Measurements from ENCODE around the gene SLC37A1. TPM values are rescaled to one million over a fixed set of nuclear protein-coding genes. Genes with fewer than 3 reads are reported as not detected.

SLC37A1 gene
- total RNA-seq, 2 experiments from 2014 or later: 12.8 to 14.9 TPM

DNA sequence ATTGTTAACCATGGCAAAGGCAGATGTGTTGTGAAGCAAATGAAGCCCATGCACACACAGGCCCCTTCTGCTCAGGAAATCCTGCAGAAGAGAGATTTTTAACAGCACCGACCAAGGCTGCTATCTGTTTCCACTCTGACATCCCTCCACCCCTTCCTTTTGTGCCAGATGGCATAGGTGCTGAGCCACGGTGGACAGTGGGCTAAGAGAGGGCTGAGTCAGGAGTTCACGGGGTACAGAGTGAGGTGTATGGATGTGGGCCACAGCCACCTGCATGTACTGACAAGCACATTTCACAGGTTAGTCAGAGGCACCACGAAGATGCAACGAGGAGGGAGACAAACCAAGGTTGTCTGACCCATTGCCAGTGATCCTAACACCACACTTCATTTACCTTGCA, 27.1 kb upstream of the SLC37A1 start:
- no peaks in the 10 kb centered on the region for H3K9me3 Mint-ChIP-seq
- DNase-seq (no peak), ATAC-seq (peak; percentile 51)
- H3K27ac Mint-ChIP-seq: no peak overlapping the region
- TF ChIP-seq, protein P1, sequence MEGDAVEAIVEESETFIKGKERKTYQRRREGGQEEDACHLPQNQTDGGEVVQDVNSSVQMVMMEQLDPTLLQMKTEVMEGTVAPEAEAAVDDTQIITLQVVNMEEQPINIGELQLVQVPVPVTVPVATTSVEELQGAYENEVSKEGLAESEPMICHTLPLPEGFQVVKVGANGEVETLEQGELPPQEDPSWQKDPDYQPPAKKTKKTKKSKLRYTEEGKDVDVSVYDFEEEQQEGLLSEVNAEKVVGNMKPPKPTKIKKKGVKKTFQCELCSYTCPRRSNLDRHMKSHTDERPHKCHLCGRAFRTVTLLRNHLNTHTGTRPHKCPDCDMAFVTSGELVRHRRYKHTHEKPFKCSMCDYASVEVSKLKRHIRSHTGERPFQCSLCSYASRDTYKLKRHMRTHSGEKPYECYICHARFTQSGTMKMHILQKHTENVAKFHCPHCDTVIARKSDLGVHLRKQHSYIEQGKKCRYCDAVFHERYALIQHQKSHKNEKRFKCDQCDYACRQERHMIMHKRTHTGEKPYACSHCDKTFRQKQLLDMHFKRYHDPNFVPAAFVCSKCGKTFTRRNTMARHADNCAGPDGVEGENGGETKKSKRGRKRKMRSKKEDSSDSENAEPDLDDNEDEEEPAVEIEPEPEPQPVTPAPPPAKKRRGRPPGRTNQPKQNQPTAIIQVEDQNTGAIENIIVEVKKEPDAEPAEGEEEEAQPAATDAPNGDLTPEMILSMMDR (IDR thresholded peaks at IDR 0.05): no peak
- H3K27me3 Mint-ChIP-seq: peaks cover 6% of the 10 kb centered on the region
- H3K4me3 Mint-ChIP-seq: no peak overlapping the region
- ChIA-PET CTCF (interaction anchor here (1.2 kb wide), 1 partner anchor 19 kb away, joined by 4 read pairs; no protein-coding TSS in a partner anchor), POLR2A (no interaction called here)
- H3K4me1 Mint-ChIP-seq (ENCODE audit: low read depth): no peaks in the 10 kb centered on the region
- intact Hi-C loops (cut with micrococcal nuclease): no loop called here
- H3K36me3 Mint-ChIP-seq (ENCODE audit: low read depth): no peaks in the 10 kb centered on the region

GRCh38 chr21:42489006-42489563, 24.6 kb upstream of the SLC37A1 start:
- no peaks in the 10 kb centered on the region for H3K36me3 Mint-ChIP-seq (ENCODE audit: low read depth)
- peaks cover 6% of the 10 kb centered on the region for H3K27me3 Mint-ChIP-seq
- no peaks in the 10 kb centered on the region for H3K4me1 Mint-ChIP-seq (ENCODE audit: low read depth)
- POLR2A ChIA-PET: interaction anchor here (0.7 kb wide), 1 partner anchor 77 kb away, joined by 3 read pairs; no protein-coding TSS in a partner anchor
- no peak overlapping the region for H3K27ac Mint-ChIP-seq
- TF ChIP-seq, protein P1 (IDR thresholded peaks at IDR 0.05): no peak
- intact Hi-C loops (cut with micrococcal nuclease): no loop called here
- DNase-seq: no peak
- no peak for ATAC-seq
- CTCF ChIA-PET: no interaction called here
- H3K4me3 Mint-ChIP-seq: no peak overlapping the region
- H3K9me3 Mint-ChIP-seq: no peaks in the 10 kb centered on the region

- H3K4me3 Mint-ChIP-seq: no peak overlapping the region
- intact Hi-C loops (cut with micrococcal nuclease): no loop called here
- H3K4me1 Mint-ChIP-seq (ENCODE audit: low read depth): no peaks in the 10 kb centered on the region
- CTCF ChIA-PET: interaction anchor here (1.1 kb wide), 1 partner anchor 153 kb away, joined by 5 read pairs; no protein-coding TSS in a partner anchor
- no peak for DNase-seq
- TF ChIP-seq, protein P1 (IDR thresholded peaks at IDR 0.05): no peak
- H3K9me3 Mint-ChIP-seq: no peaks in the 10 kb centered on the region
- POLR2A ChIA-PET: no interaction called here
- no peak overlapping the region for H3K27ac Mint-ChIP-seq
- no peak for ATAC-seq
- H3K36me3 Mint-ChIP-seq (ENCODE audit: low read depth): no peaks in the 10 kb centered on the region
- peaks cover 6% of the 10 kb centered on the region for H3K27me3 Mint-ChIP-seq
These were observed 23.7 kb upstream of the SLC37A1 start for GRCh38 chr21:42489991-42490390.

DNA sequence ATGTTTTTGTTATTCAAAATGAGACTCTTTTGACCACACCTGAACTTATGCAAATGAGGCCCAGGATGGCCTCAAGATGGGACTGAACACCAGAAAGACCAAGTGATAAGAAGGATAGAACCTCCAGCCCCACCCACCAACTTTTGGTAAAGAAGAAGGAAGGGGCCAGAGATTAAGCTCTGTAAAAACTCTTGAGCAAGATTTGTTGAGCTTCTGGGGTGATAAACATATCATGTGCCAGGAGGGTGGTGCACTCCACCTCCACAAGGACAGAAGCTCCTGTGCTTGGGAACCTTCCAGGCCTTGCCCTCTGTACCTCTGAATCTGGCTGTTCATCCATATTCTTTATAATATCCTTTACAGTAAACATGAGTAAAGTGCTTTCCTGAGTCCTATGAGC, 22.9 kb upstream of the SLC37A1 start:
- Mint-ChIP-seq H3K27ac (no peak overlapping the region), H3K4me3 (no peak overlapping the region), H3K9me3 (no peaks in the 10 kb centered on the region), H3K36me3 (ENCODE audit: low read depth) (no peaks in the 10 kb centered on the region), H3K27me3 (peaks cover 6% of the 10 kb centered on the region), H3K4me1 (ENCODE audit: low read depth) (peaks cover 3% of the 10 kb centered on the region)
- TF ChIP-seq, protein P1 (IDR thresholded peaks at IDR 0.05): no peak
- POLR2A ChIA-PET: interaction anchor here (1.5 kb wide), 1 partner anchor 32 kb away, joined by 3 read pairs; no protein-coding TSS in a partner anchor
- ATAC-seq: no peak
- CTCF ChIA-PET: interaction anchor here (1.1 kb wide), 1 partner anchor 154 kb away, joined by 5 read pairs; no protein-coding TSS in a partner anchor
- DNase-seq: no peak
- intact Hi-C loops (cut with micrococcal nuclease): no loop called here

GRCh38 chr21:42491328-42491727, 22.3 kb upstream of the SLC37A1 start:
- Mint-ChIP-seq H3K27me3 (peaks cover 6% of the 10 kb centered on the region), H3K4me3 (no peak overlapping the region), H3K27ac (no peak overlapping the region), H3K36me3 (ENCODE audit: low read depth) (no peaks in the 10 kb centered on the region), H3K9me3 (no peaks in the 10 kb centered on the region), H3K4me1 (ENCODE audit: low read depth) (peaks cover 7% of the 10 kb centered on the region)
- intact Hi-C loops (cut with micrococcal nuclease): no loop called here
- POLR2A ChIA-PET: interaction anchor here (1.5 kb wide), 1 partner anchor 32 kb away, joined by 3 read pairs; no protein-coding TSS in a partner anchor
- ATAC-seq (no peak), DNase-seq (no peak)
- TF ChIP-seq, protein P1 (IDR thresholded peaks at IDR 0.05): no peak
- CTCF ChIA-PET: no interaction called here
